ENCODE results near the gene LEUTX.
A peak's percentile ranks its signal among the peaks of the same experiment; 100 is the strongest.
"Not testable (repeated sequence)": the region's sequence is repeated elsewhere in the genome, so short reads cannot be mapped to it uniquely, and the experiment has no call there.

Gene LEUTX

DNA sequence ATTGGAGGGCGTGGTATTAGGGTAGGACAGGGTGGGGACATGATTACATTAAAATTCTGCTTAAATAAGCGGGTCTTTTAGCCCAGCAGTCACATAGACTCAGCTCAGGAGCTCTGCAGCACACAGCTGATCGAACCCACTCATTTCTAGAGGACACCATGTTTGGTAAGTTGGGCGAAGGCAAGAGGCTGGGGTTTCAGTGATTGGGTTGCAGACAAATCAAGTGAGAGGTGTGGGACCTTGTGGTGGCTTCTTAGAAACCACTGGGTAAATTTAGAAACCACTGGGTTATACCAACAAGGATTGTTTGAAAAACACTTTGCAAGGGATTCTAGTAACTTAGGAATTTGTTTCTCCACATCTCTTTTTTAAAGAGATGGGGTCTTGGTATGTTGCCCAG is at the start of gene LEUTX:
LEUTX (plus strand) TSS at position 92 of the 400 bp plus-strand sequence; CDS start at position 159, 67 bp downstream.
- DNase-seq: no peak

- no peak for DNase-seq
These were observed 49.1 kb upstream of the LEUTX start for GRCh38 chr19:39729594-39729993.

DNA sequence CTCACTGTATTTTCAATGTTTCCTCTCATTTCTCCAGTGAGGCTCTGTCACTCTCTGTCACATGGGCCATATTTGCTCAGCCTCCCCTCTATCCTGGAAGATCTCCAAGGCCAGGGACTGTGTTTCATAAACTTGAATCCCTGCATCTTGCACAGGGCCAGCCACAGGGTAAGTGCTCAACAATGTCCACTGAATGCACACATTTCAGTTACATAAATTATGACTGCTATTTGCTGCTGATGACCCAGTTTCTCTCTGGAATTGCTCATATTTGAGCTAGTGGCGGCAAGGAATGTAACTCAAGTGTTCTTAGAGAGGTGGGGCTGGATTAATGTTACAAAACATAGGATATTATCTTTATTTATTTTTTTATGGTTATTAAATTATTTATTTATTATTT is 47.0 kb upstream of the LEUTX start:
- no peak for DNase-seq

DNA sequence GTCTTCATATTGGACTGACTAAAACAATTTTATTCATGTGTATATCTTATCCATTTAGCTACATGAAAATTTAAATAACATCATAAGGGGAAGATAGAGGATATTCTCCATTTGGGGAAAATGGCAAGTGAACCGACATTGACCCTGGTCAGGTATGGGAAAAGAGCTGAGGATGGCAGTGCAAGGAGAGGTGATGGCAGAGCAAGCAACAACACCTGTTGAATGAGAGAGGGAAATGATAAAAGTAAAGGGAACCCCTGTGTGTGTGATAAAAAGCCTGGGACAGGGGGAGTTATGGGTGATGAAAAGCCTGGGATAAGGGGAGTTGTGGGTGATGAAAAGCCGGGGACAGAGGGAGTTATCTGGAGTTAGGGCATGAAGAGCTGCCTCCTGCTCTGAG is 44.8 kb upstream of the LEUTX start:
- DNase-seq: no peak

- no peak for DNase-seq
These were observed 43.0 kb upstream of the LEUTX start for GRCh38 chr19:39735688-39736087.

DNA sequence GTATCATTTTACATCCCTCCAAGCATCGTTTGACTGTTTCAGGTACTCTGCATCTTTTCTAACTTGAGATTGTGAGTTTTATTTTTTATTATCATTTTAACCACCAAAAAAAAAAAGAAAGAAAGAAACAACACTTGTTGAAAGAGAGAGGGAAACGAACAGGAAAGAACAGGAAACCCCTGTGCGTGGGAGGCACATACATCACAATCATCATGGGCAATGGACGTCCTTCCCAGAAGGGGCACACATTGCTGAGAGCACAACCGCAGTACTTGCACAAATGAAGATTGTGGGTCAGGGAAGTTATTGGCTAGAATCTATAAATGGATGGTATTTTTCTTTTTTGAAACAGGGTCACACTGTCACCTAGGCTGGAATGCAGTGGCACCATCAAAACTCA is 42.6 kb upstream of the LEUTX start:
- no peak for DNase-seq

- DNase-seq: no peak
These were observed 41.3 kb upstream of the LEUTX start for GRCh38 chr19:39737351-39737750.

DNA sequence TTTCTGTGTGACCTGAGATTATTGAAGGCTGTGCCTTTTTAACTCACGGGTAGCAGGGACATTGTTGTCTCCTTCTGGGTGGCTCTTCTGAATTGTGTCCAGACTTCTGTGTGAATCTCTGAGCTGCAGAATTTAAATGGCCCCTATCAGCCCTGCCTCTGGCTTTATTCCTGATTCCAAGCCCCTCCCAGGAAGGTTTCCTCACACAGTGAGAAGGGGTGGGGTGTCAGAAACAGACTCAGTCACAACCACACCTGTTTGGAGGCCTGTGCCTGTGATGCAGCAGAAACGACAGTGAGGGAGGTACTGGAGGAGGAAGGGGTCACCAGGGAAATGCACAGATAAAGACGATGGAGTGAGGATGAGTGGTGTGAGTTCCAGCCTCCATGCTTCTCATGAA is 40.8 kb upstream of the LEUTX start, which contains the start of gene CLC:
CLC (minus strand) TSS at position 139 of the 400 bp plus-strand sequence; CDS start at position 62, 77 bp downstream.
- no peak for DNase-seq

DNA sequence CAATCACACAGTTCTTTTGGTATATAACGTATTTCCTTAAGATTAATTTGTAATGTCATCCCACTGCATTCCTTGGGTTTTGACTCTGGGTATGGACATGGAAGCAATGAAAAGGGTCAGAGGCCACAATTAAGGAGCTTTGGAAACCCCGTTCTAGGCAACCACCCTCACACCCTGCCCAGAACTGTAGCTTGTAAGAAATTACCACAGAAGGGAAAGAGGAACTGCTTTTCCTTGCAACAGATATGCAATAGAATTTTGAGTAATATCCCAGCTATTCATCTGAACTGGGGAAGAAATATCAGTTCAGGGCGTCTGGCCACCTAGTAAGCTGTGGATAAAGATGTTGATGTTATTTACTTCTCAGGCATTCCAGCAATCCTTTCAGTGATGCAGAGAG is 39.8 kb upstream of the LEUTX start:
- peak; percentile 43 for DNase-seq

DNA sequence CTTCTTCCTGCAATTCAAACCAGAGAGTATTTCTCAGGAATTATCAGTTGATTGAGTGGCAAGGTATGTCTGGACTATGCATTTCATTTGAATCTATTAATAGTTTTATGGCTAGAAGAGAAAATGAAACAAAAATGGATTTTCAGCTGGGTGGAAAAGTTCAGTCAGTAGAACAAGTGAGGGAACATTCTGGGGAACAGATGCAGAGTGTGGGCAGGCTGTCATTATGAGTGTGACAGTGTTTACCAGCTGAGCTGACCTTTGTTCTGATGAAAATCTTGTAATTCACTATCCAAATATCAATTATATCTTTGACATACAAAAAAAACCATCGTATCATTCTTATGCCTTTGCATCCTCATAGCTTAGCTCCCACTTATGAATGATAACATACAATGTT is 38.3 kb upstream of the LEUTX start:
- no peak for DNase-seq

GRCh38 chr19:39745643-39746042 is 33.0 kb upstream of the LEUTX start:
- peak; percentile 39 for DNase-seq

GRCh38 chr19:39746836-39747529 is 31.7 kb upstream of the LEUTX start:
- DNase-seq: no peak

GRCh38 chr19:39749981-39750380 is 28.7 kb upstream of the LEUTX start:
- DNase-seq: no peak

DNA sequence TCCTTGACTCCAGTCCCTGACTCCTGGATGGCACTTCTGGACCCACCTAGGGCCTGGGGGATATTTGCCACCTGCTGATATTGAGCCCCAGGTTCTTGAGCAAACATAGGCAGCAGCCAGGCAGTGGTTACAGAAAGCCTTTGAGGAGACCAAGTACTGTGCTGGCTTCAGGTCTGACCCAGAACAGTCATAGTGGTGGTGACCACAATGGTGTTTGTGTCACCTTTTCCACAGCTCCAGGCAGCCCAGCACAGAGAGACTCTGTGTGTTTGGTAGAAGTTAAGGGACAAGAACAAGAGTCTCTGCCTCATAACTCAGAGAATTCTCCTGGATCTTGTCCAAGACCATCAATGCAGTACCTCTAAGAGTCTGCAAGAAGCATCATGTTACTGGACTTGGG is 26.3 kb upstream of the LEUTX start:
- no peak for DNase-seq

GRCh38 chr19:39752795-39753194 is 25.9 kb upstream of the LEUTX start:
- DNase-seq: no peak

DNA sequence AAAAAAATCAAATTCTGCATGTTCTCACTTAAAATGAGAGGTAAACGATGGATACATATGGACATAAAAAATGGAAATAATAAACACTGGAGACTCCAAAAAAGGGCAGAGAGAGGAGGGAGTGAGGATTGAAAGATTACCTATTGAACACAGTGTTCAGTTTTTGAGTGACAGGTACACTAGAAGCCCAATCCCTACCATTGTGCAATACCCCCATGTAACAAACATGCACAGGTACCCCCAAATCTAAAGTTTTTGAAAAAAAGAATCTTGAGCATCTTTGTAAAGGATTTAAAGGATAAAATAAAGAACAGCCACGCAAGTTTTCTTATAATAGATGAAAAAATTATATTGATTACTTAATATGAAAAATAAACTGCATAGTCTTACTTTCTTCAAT is 24.1 kb upstream of the LEUTX start:
- no peak for DNase-seq

- no peak for DNase-seq
These were observed 23.7 kb upstream of the LEUTX start for GRCh38 chr19:39754971-39755370.

DNA sequence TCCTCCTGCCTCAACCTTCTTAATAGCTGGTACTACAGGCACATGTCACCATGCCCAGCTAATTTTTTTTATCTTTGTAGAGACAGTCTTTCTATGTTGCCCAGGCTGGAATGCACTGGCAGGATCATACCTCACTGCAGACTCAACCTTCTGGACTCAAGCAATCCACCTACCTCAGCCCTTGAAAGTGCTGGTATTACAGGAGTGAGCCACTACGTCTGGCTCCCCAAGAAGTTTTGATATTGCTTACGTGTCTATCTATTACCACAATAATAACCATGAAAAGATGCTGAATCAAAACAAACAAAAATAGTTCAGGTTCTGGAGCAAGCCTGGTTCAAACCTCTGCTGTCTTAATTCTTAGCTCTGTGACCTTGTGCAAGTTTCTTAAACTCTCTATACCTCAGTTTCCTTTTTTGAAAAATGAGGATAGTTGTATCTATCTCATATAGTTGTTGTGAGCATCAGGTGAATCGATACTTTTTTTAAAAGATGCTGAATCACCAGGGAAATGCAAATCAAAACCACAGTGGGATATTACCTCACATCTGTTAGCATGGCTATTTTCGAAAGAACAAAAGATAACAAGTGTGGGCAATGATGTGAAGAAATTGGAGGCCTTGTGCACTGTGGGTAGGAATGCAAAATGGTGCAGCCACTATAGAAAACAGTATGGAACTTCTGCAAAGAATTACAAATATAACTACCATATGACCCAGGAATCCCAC is 19.0 kb upstream of the LEUTX start:
- DNase-seq: peak; percentile 14

DNA sequence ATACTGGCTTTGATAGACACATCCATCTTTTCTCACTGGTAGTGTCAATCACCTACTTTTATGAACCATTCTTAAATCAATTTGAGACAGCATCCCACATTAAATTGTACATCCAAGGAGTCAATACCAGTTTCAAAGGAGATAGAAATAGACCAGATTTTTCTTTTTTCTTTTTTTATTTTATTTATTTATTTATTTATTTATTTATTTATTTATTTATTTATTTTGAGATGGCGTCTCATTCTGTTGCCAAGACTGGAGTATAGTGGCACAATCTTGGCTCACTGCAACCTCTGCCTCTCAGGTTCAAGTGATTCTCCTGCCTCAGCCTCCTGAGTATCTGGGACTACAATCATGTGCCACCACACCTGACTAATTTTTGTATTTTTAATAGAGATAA is 16.8 kb upstream of the LEUTX start:
- not testable (repeated sequence) for DNase-seq

DNA sequence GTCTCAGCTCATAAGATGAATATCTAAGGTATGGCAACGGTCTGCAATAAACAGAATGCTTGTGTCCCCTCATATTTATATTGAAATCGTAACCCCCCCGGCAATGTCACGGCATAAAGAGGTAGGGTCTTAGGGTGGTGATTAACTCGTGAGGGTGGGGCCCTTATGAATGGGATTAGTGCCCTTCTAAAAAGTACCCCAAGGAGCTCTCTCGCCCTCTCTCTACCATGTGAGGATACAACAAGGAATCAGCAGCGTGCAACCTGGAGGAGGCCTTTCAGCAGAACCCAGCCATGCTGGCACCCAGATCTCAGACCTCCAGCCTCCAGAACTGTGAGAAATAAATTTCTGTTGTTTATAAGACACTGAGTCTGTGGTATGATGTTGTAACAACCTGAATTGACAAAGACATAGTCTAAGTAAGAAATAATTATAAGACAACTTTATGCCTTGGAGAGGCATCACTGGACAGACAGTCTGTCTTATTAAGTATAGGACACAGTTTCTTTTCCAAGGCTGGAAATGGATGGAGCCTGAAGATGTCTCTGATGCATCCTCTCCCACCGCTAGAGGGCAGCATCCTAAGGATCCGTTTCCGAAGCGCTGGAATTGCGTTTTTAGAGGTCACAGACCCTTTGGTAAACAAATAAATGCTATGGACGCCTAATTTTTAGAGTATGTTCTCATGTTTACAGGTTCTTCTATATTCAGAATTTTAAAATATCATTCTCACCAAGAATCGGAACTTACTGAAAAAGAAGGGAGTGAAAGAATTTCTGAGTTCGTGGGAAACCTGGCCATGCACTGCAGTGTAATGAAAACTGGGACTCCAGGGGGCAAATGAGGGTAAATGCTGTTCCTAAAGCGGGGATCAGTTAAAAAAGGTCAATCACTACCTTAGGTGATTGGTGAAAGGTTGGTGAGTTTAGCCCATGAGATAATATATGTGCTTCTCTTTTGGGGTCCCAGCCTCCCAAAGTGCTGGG is 13.3 kb upstream of the LEUTX start:
- DNase-seq: no peak

- no peak for DNase-seq
These were observed 10.3 kb upstream of the LEUTX start for GRCh38 chr19:39768334-39768733.

DNA sequence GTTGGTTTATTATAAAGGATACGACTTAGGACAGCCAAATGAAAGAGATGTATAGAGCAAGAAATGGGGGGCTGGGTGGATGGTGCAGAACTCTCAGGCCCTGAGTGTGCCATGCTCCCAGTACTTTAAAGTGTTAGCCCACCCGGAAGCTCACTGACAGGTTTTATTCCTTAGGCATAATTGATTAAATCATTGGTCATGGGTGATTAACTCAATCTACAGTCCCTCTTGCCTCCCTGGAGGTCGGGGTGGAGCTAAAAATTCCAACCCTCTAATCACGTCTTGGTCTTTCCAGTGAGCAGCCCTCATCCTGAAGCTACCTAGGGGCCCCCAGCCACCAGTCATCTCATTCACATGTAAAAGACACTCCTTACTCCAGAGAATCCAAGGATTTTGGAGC is 9.9 kb upstream of the LEUTX start:
- DNase-seq: no peak

DNA sequence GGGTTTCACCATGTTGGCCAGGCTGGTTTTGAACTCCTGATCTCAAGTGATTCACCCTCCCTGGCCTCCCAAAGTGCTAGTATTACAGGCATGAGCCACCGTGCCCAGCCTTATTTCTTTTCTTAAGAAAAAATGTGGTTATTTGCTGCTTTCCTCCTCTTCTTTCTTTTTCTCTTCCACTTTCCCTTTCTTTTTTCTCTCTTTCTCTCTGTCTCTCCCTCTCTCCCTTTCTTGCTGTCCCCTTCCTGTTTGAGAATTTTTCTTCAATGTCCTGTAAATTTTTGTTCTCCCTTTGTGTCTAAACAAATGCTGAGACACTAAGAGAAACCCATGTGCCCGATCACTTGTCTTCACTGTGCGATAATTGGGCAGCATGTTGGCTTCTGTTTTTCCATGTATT is 2.2 kb downstream of the LEUTX start:
- no peak for DNase-seq
